ENCODE data around the gene CLSTN2.

- TF ChIP-seq POLR2A (IDR thresholded peaks at IDR 0.05; ENCODE audit: low read depth, low read length) (no peak), POLR2AphosphoS5 (IDR thresholded peaks at IDR 0.05; ENCODE audit: low read depth, low read length) (no peak), TAF1 (IDR thresholded peaks at IDR 0.05; ENCODE audit: low read depth, low read length) (no peak), SPI1 (IDR thresholded peaks at IDR 0.05; ENCODE audit: low read depth, low read length) (no peak), POU2F2 (IDR thresholded peaks at IDR 0.05; ENCODE audit: low read depth, low read length) (no peak)
Measured at GRCh38 chr3:140223197-140223596, 288.2 kb downstream of the CLSTN2 start.
